DOHH2 (cell line): ENCODE measurements around the gene IFT81.

ENCODE experiments used
- H3F3A ChIP-seq: fragments of 200-600 bp; sonication (generic), shearing (Covaris generic); 2 replicates; pipeline ENCODE4 v1.6.0; 2016; ENCODE audit warnings: antibody characterized with exemption, mild to moderate bottlenecking; ENCODE audit not compliant: control insufficient read depth, insufficient read depth
- H3K27ac ChIP-seq: fragments of 200-600 bp; sonication (generic); 2 replicates; pipeline ENCODE4 v1.5.1; 2014; ENCODE audit warnings: low read depth, mild to moderate bottlenecking, low read length, moderate library complexity
- H3K27me3 ChIP-seq: fragments of 200-600 bp; sonication (generic); 2 replicates; pipeline ENCODE4 v1.6.1; 2014; ENCODE audit warnings: mild to moderate bottlenecking, low read length, mixed read lengths; ENCODE audit not compliant: control insufficient read depth
- H3K36me3 ChIP-seq: fragments of 200-600 bp; sonication (generic); 2 replicates; pipeline ENCODE4 v1.6.1; 2014; ENCODE audit warnings: mild to moderate bottlenecking, low read length, moderate library complexity, mixed read lengths; ENCODE audit not compliant: control insufficient read depth
- H3K4me1 ChIP-seq: fragments of 200-600 bp; sonication (generic); 2 replicates; pipeline ENCODE4 v1.6.1; 2014; ENCODE audit warnings: mild to moderate bottlenecking, low read length, mixed read lengths; ENCODE audit not compliant: control insufficient read depth
- H3K4me2 ChIP-seq: fragments of 200-600 bp; sonication (generic); 2 replicates; pipeline ENCODE4 v1.6.0; 2014; ENCODE audit warnings: mild to moderate bottlenecking, low read length, moderate library complexity
- H3K4me3 ChIP-seq: fragments of 200-600 bp; sonication (generic); 2 replicates; pipeline ENCODE4 v1.5.1; 2014; ENCODE audit warnings: mild to moderate bottlenecking, low read length, mixed read lengths
- H3K79me2 ChIP-seq: fragments of 200-600 bp; sonication (generic); 2 replicates; pipeline ENCODE4 v1.6.1; 2014; ENCODE audit warnings: mild to moderate bottlenecking, low read length, mixed read lengths; ENCODE audit not compliant: control insufficient read depth
- H3K9me2 ChIP-seq: fragments of 200-600 bp; sonication (generic); replicated peaks from 2 replicates; pipeline ENCODE4 v1.6.1; 2014; ENCODE audit warnings: mild to moderate bottlenecking, low read length, mixed read lengths; ENCODE audit not compliant: control insufficient read depth
- H3K9me3 ChIP-seq: fragments of 200-600 bp; sonication (generic); 2 replicates; pipeline ENCODE4 v1.6.1; 2014; ENCODE audit warnings: antibody characterized with exemption, low read length, mixed read lengths; ENCODE audit not compliant: control insufficient read depth, insufficient read depth
- H4K20me1 ChIP-seq: fragments of 200-600 bp; sonication (generic); 2 replicates; pipeline ENCODE4 v1.6.0; 2014; ENCODE audit warnings: low read depth, mild to moderate bottlenecking, antibody characterized with exemption, low read length, moderate library complexity; ENCODE audit not compliant: control insufficient read depth, insufficient read depth
- CTCF ChIP-seq: fragments of 200-600 bp; sonication (generic); IDR thresholded peaks from one replicate; pipeline ENCODE4 v1.5.1; 2014; ENCODE audit warnings: antibody characterized with exemption, mild to moderate bottlenecking, low read depth, low read length; ENCODE audit not compliant: poor library complexity, severe bottlenecking
- EZH2phosphoT487 ChIP-seq: fragments of 200-600 bp; sonication (generic); IDR thresholded peaks from 2 replicates; pipeline ENCODE4 v1.6.1; 2017; ENCODE audit warnings: borderline replicate concordance, mild to moderate bottlenecking, antibody characterized with exemption, low read length, moderate library complexity, mixed read lengths

Gene IFT81

GRCh38 chr12:110246636-110247339, 122.6 kb downstream of the IFT81 start:
- Histone ChIP-seq H3K79me2 (no peaks in the 10 kb centered on the region), H3K36me3 (no peaks in the 10 kb centered on the region), H3K4me1 (peaks cover 11% of the 10 kb centered on the region), H3K9me2 (no peaks in the 10 kb centered on the region), H3K27me3 (0 out of 2 replicates have a peak, but pooled peaks cover 4% of the 10 kb centered on the region), H3K4me3 (no peak overlapping the region), H4K20me1 (no peaks in the 10 kb centered on the region), H3K9me3 (no peaks in the 10 kb centered on the region), H3F3A (no peaks in the 10 kb centered on the region), H3K4me2 (no peak overlapping the region), H3K27ac (no peak overlapping the region)
- TF ChIP-seq EZH2phosphoT487, result no peak
- TF ChIP-seq CTCF, result no peak

- H3K4me3 ChIP-seq, result no peak overlapping the region
- H3K36me3 ChIP-seq, result no peaks in the 10 kb centered on the region
- TF ChIP-seq CTCF (no peak), EZH2phosphoT487 (no peak)
- no peaks in the 10 kb centered on the region for H4K20me1 ChIP-seq
- no peaks in the 10 kb centered on the region for H3F3A ChIP-seq
- H3K27ac ChIP-seq, result no peak overlapping the region
- no peaks in the 10 kb centered on the region for H3K79me2 ChIP-seq
- no peak overlapping the region for H3K4me2 ChIP-seq
- no peaks in the 10 kb centered on the region for H3K9me2 ChIP-seq
- H3K9me3 ChIP-seq, result no peaks in the 10 kb centered on the region
- H3K4me1 ChIP-seq, result peaks cover 11% of the 10 kb centered on the region
- 0 out of 2 replicates have a peak, but pooled peaks cover 4% of the 10 kb centered on the region for H3K27me3 ChIP-seq
Observed at GRCh38 chr12:110247340-110248095, 123.4 kb downstream of the IFT81 start.

GRCh38 chr12:110248096-110248447, 123.9 kb downstream of the IFT81 start:
- H3K36me3 ChIP-seq, result no peaks in the 10 kb centered on the region
- no peak overlapping the region for H3K4me2 ChIP-seq
- H3K4me3 ChIP-seq, result no peak overlapping the region
- peaks cover 11% of the 10 kb centered on the region for H3K4me1 ChIP-seq
- no peaks in the 10 kb centered on the region for H3K9me3 ChIP-seq
- H3K27ac ChIP-seq, result no peak overlapping the region
- no peaks in the 10 kb centered on the region for H4K20me1 ChIP-seq
- H3K9me2 ChIP-seq, result no peaks in the 10 kb centered on the region
- H3K79me2 ChIP-seq, result no peaks in the 10 kb centered on the region
- H3K27me3 ChIP-seq, result 0 out of 2 replicates have a peak, but pooled peaks cover 4% of the 10 kb centered on the region
- H3F3A ChIP-seq, result no peaks in the 10 kb centered on the region
- TF ChIP-seq EZH2phosphoT487, result no peak
- no peak for TF ChIP-seq CTCF
